ENCODE measurements around the gene EME2. TPM values are rescaled to one million over a fixed set of nuclear protein-coding genes. Genes with fewer than 3 reads are reported as not detected.
A peak's percentile ranks its signal among the peaks of the same experiment; 100 is the strongest.

EME2 gene
- total RNA-seq, 1 experiment from 2014 or later: 63.6 TPM

DNA sequence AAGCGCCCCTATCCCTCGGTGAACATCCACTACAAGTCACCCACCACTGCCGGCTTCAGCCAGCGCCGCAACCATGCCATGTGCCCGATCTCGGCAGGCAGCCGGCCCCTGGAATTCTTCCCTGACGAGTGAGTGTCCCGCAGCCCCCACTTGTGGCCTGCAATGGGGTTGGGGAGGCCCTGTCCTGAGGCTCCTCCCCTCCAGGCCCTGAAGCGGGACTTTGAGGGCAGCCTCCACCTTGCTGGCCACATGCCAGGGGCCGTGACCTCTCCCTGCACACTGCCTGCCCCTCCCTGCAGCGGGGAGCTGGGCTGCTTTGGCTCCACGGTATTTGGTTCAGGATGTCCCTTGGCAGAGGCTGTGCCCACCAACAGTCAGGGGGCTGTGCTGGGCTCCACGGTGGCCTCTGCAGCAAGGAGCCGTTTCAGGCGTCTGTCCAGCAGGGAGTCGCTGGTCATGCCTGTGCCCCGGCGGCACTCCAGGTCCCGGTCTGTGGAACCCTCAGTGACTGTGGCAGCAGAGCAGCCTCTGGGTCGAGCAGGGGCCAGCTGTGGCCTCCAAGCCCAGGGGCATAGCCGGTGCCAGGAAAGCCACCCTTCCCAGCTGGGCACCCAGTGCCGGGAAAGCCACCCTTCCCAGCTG is 9.6 kb upstream of the EME2 start:
- Histone ChIP-seq H3K27ac (ENCODE audit: insufficient read length, low read depth, low read length) (no peak overlapping the region), H4K91ac (ENCODE audit: insufficient read length, low read depth, low read length) (no peak overlapping the region), H3K4me2 (ENCODE audit: insufficient read depth, insufficient read length, low read length) (no peak overlapping the region), H4K20me1 (ENCODE audit: control insufficient read depth, insufficient read depth, insufficient read length) (no peaks in the 10 kb centered on the region), H2BK12ac (ENCODE audit: insufficient read length, low read depth, low read length) (no peak overlapping the region), H4K8ac (replicated peaks; ENCODE audit: insufficient read length, low read depth, low read length) (no peak overlapping the region), H3T11ph (ENCODE audit: low read length) (no peak overlapping the region), H3K18ac (ENCODE audit: insufficient read length, low read depth, low read length) (no peak overlapping the region), H2BK15ac (ENCODE audit: low read depth, low read length) (no peak overlapping the region), H3K23ac (ENCODE audit: insufficient read length, low read depth, low read length) (no peak overlapping the region), H3K79me1 (ENCODE audit: insufficient read depth, low read depth, low read length, poor library complexity, severe bottlenecking) (no peaks in the 10 kb centered on the region), H3K9ac (ENCODE audit: extremely low read depth, insufficient read length, low read length) (no peak overlapping the region), H3K4me1 (ENCODE audit: insufficient read depth, low read length) (no peaks in the 10 kb centered on the region), H3K56ac (ENCODE audit: insufficient read length, low read depth, low read length) (no peak overlapping the region), H3K9me3 (ENCODE audit: control insufficient read depth, low read depth, low read length) (no peaks in the 10 kb centered on the region), H2AK5ac (ENCODE audit: insufficient read length, low read length) (no peak overlapping the region), H2BK120ac (ENCODE audit: low read depth, low read length, poor library complexity, severe bottlenecking) (no peak overlapping the region), H2BK5ac (ENCODE audit: insufficient read length, low read length) (no peak overlapping the region), H2AFZ (ENCODE audit: low read length) (no peak overlapping the region), H3K4ac (ENCODE audit: low read depth, low read length) (no peak overlapping the region), H2BK20ac (ENCODE audit: low read depth, low read length, poor library complexity, severe bottlenecking) (no peak overlapping the region), H4K5ac (ENCODE audit: insufficient read length, low read depth, low read length) (no peak overlapping the region), H3K79me2 (ENCODE audit: insufficient read depth, low read length) (no peaks in the 10 kb centered on the region), H3K14ac (ENCODE audit: insufficient read depth, low read length) (no peak overlapping the region), H3K23me2 (ENCODE audit: insufficient read length, low read depth, low read length, poor library complexity, severe bottlenecking) (peaks cover 3% of the 10 kb centered on the region), H3K27me3 (ENCODE audit: insufficient read depth, low read length) (no peaks in the 10 kb centered on the region)
- peak; percentile 45 for DNase-seq
- no peaks in the 10 kb centered on the region for H3K27me3 Mint-ChIP-seq (ENCODE audit: low read depth)
- H3K9me3 Mint-ChIP-seq: no peaks in the 10 kb centered on the region
- H3K4me1 Mint-ChIP-seq: no peaks in the 10 kb centered on the region
- no peak overlapping the region for H3K4me3 Mint-ChIP-seq
- H3K36me3 Mint-ChIP-seq (ENCODE audit: insufficient read depth in 1 of 3, low read depth in 3 of 3): peaks cover 7 to 34% (median 22%) of the 10 kb centered on the region in 3 experiments; a peak in 6 of 7 replicates
- WGBS (ENCODE audit: extremely low coverage, insufficient read length, low lambda C conversion rate): no CpG with 5 or more reads among the region's 24 CpGs
- no peak overlapping the region for H3K27ac Mint-ChIP-seq
- TF ChIP-seq, protein P1, sequence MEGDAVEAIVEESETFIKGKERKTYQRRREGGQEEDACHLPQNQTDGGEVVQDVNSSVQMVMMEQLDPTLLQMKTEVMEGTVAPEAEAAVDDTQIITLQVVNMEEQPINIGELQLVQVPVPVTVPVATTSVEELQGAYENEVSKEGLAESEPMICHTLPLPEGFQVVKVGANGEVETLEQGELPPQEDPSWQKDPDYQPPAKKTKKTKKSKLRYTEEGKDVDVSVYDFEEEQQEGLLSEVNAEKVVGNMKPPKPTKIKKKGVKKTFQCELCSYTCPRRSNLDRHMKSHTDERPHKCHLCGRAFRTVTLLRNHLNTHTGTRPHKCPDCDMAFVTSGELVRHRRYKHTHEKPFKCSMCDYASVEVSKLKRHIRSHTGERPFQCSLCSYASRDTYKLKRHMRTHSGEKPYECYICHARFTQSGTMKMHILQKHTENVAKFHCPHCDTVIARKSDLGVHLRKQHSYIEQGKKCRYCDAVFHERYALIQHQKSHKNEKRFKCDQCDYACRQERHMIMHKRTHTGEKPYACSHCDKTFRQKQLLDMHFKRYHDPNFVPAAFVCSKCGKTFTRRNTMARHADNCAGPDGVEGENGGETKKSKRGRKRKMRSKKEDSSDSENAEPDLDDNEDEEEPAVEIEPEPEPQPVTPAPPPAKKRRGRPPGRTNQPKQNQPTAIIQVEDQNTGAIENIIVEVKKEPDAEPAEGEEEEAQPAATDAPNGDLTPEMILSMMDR (conservative IDR thresholded peaks at IDR 0.05): no peak

Data from H9 (cell line).